Liver (tissue), 3 donors: ENCODE data around the gene EXOSC3.

ENCODE experiments used
- CTCF ChIP-seq: fragments of 150-350 bp; IDR thresholded peaks from 2 replicates; pipeline ENCODE4 v1.5.1; 2017; ENCODE audit warnings: improper control_type of control experiment, low read depth, low read length; ENCODE audit not compliant: missing input control
- EGR1 ChIP-seq, 2 donors: IDR thresholded peaks; 2 replicates each; pipeline ENCODE4 v1.6.1; 2016 to 2018; ENCODE audit warnings: antibody characterized with exemption in 2 of 2, low read depth in 2 of 2
- donor health status: healthy.
- donor health status: healthy.

- TF ChIP-seq CTCF, result no peak
- no peak for TF ChIP-seq EGR1 (IDR thresholded peaks at IDR 0.05; ENCODE audit: low read depth in 2 of 2)
Observed at GRCh38 chr9:37818849-37819248, 34.0 kb upstream of the EXOSC3 start.
